IMR-90 (cell line): ENCODE results near the gene DLL4.

Experiments used
- CHD1 ChIP-seq: IDR thresholded peaks from 2 replicates; pipeline ENCODE4 v1.6.1; 2012; ENCODE audit warnings: low read depth, low read length, improper control_type of control experiment
- MAZ ChIP-seq: IDR thresholded peaks from 2 replicates; pipeline ENCODE4 v1.6.1; 2012; ENCODE audit warnings: low read depth, mild to moderate bottlenecking, low read length, improper control_type of control experiment, moderate library complexity, borderline replicate concordance
- MXI1 ChIP-seq: IDR thresholded peaks from 2 replicates; pipeline ENCODE4 v1.6.1; 2012; ENCODE audit warnings: low read depth, mild to moderate bottlenecking, low read length, moderate library complexity, borderline replicate concordance
- NFE2L2 ChIP-seq: fragments of 150-350 bp; IDR thresholded peaks from 2 replicates; pipeline ENCODE4 v1.6.1; 2016; ENCODE audit warnings: low read depth, mild to moderate bottlenecking, low read length
- POLR2A ChIP-seq: IDR thresholded peaks from 2 replicates; pipeline ENCODE4 v1.6.1; 2012; ENCODE audit warnings: mild to moderate bottlenecking, low read depth, low read length
- RCOR1 ChIP-seq: IDR thresholded peaks from 2 replicates; pipeline ENCODE4 v1.6.1; 2012; ENCODE audit warnings: mild to moderate bottlenecking, low read length, improper control_type of control experiment; ENCODE audit not compliant: insufficient replicate concordance
- RFX5 ChIP-seq: IDR thresholded peaks from 2 replicates; pipeline ENCODE4 v1.8.0; 2012; ENCODE audit warnings: low read depth, mild to moderate bottlenecking, low read length, moderate library complexity
- SMC3 ChIP-seq: fragments of 150-350 bp; IDR thresholded peaks from 2 replicates; pipeline ENCODE4 v1.6.1; 2016; ENCODE audit warnings: low read depth, mild to moderate bottlenecking, antibody characterized with exemption, low read length, moderate library complexity
- TF ChIP-seq, protein P1 (sequence below): conservative IDR thresholded peaks from 2 replicates; pipeline ENCODE4 v1.5.1; 2012; ENCODE audit warnings: mild to moderate bottlenecking, low read depth, low read length, improper control_type of control experiment
- TF ChIP-seq, protein P2 (sequence below): fragments of 150-350 bp; IDR thresholded peaks from 2 replicates; pipeline ENCODE4 v1.6.1; 2017; ENCODE audit warnings: mild to moderate bottlenecking, antibody characterized with exemption, low read length, low read depth
- TF ChIP-seq, protein P3 (sequence below): fragments of 150-350 bp; IDR thresholded peaks from 2 replicates; pipeline ENCODE4 v1.6.1; 2016; ENCODE audit warnings: low read depth, mild to moderate bottlenecking, low read length, moderate library complexity, borderline replicate concordance

DNA sequence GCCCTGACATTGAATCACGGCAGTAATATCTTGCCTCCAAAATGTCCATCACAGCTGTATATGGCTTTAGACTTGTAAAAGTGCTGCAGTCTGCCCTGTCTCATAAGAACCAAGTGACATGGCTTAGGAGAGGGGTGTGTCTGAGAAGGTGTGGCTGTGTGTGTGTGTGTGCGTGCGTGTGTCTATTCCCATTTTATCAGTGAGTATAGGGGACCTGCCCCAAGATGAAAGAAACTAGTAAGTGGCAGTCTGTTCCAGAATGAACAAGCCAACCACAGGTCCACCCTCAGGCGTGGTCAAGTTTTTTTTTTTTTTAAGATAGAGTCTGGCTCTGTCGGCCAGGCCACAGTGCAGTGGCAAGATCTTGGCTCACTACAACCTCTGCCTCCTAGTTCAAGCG is 49.5 kb upstream of the DLL4 start:
- TF ChIP-seq, protein P1, sequence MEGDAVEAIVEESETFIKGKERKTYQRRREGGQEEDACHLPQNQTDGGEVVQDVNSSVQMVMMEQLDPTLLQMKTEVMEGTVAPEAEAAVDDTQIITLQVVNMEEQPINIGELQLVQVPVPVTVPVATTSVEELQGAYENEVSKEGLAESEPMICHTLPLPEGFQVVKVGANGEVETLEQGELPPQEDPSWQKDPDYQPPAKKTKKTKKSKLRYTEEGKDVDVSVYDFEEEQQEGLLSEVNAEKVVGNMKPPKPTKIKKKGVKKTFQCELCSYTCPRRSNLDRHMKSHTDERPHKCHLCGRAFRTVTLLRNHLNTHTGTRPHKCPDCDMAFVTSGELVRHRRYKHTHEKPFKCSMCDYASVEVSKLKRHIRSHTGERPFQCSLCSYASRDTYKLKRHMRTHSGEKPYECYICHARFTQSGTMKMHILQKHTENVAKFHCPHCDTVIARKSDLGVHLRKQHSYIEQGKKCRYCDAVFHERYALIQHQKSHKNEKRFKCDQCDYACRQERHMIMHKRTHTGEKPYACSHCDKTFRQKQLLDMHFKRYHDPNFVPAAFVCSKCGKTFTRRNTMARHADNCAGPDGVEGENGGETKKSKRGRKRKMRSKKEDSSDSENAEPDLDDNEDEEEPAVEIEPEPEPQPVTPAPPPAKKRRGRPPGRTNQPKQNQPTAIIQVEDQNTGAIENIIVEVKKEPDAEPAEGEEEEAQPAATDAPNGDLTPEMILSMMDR, result no peak
- TF ChIP-seq MXI1, result no peak
- TF ChIP-seq RFX5, result no peak
- TF ChIP-seq MAZ, result no peak
- no peak for TF ChIP-seq POLR2A
- no peak for TF ChIP-seq RCOR1
- TF ChIP-seq, protein P2, sequence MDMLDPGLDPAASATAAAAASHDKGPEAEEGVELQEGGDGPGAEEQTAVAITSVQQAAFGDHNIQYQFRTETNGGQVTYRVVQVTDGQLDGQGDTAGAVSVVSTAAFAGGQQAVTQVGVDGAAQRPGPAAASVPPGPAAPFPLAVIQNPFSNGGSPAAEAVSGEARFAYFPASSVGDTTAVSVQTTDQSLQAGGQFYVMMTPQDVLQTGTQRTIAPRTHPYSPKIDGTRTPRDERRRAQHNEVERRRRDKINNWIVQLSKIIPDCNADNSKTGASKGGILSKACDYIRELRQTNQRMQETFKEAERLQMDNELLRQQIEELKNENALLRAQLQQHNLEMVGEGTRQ, result no peak
- TF ChIP-seq NFE2L2, result no peak
- TF ChIP-seq CHD1, result no peak
- TF ChIP-seq, protein P3, sequence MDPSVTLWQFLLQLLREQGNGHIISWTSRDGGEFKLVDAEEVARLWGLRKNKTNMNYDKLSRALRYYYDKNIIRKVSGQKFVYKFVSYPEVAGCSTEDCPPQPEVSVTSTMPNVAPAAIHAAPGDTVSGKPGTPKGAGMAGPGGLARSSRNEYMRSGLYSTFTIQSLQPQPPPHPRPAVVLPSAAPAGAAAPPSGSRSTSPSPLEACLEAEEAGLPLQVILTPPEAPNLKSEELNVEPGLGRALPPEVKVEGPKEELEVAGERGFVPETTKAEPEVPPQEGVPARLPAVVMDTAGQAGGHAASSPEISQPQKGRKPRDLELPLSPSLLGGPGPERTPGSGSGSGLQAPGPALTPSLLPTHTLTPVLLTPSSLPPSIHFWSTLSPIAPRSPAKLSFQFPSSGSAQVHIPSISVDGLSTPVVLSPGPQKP, result no peak
- no peak for TF ChIP-seq SMC3
